Lower leg skin (tissue), 4 donors: ENCODE measurements around the gene P3H3. TPM values are rescaled to one million over a fixed set of nuclear protein-coding genes. Genes with fewer than 3 reads are reported as not detected.

Experiments
- DNase-seq, 2 donors: peaks; one replicate each; pipeline ENCODE4 v3.0.0-alpha.2; 2019; ENCODE audit warnings: low spot score in 2 of 2
- H3K4me3 ChIP-seq: fragments of 200-600 bp; sonication (generic); 2 replicates; pipeline ENCODE4 v1.5.1; 2017; ENCODE audit warnings: mild to moderate bottlenecking, low read depth; ENCODE audit not compliant: poor library complexity, severe bottlenecking
- POLR2A ChIP-seq, 2 donors: fragments of 450-650 bp; IDR thresholded peaks; one replicate each; pipeline ENCODE4 v1.6.1; 2016 to 2017; ENCODE audit warnings: antibody characterized with exemption in 2 of 2, mild to moderate bottlenecking in 1 of 2, moderate library complexity in 1 of 2
- WGBS, 2 donors: methylation state at CpG; one replicate each; pipeline ENCODE4 v1.1.5; 2018; 5-methylcytosine and 5-hydroxymethylcytosine counted together
- intact Hi-C: fragments of 100-400 bp; cut with DNase I; formaldehyde crosslinking; loops from one replicate; pipeline ENCODE4 v1.15.0; 2023; ENCODE audit warnings: low total_unique reads
- total RNA-seq, 4 donors: library from RNA; depleted of rRNA; stranded (reverse); fragments of >200 nt; gene quantifications; one replicate each; pipeline ENCODE4 v1.1.0, GENCODE V29; 2016
- TF ChIP-seq, protein P1 (sequence below), 3 donors: fragments of 450-650 bp; IDR thresholded peaks; one replicate each; pipeline ENCODE4 v1.5.1; 2016; ENCODE audit warnings: antibody characterized with exemption in 3 of 3, mild to moderate bottlenecking in 3 of 3, moderate library complexity in 2 of 3

Gene P3H3
- total RNA-seq, 4 donors from 2014 or later = 8.8 to 18.2 (median 11.8) TPM

DNA sequence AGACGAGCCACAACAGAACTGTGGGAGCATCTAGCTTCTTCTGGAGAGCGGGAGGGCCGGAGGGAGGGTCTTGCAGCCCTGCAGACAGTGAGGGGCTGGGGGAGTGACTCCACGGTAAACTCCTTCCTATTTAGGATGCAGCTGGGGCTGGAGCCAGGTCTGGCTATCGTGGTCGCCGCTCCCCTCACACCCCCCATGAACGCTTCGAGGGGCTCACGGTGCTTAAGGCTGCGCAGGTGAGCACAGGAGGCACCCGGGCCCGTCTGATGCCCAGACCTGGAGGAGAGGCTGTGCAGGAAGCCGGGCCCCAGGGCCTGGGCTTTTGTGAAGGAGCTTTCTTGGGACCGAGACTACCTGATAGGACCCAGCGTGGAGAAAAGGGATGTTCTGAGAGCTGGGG lies 8.6 kb downstream of the P3H3 start:
- DNase-seq = no peak
- no peak overlapping the region for H3K4me3 ChIP-seq
- WGBS, 2 donors = 79 to 86% methylated on average over 9 to 16 of the region's 16 CpGs
- intact Hi-C loops = no loop called here
- TF ChIP-seq POLR2A (IDR thresholded peaks at IDR 0.05) = no peak
- TF ChIP-seq, protein P1, sequence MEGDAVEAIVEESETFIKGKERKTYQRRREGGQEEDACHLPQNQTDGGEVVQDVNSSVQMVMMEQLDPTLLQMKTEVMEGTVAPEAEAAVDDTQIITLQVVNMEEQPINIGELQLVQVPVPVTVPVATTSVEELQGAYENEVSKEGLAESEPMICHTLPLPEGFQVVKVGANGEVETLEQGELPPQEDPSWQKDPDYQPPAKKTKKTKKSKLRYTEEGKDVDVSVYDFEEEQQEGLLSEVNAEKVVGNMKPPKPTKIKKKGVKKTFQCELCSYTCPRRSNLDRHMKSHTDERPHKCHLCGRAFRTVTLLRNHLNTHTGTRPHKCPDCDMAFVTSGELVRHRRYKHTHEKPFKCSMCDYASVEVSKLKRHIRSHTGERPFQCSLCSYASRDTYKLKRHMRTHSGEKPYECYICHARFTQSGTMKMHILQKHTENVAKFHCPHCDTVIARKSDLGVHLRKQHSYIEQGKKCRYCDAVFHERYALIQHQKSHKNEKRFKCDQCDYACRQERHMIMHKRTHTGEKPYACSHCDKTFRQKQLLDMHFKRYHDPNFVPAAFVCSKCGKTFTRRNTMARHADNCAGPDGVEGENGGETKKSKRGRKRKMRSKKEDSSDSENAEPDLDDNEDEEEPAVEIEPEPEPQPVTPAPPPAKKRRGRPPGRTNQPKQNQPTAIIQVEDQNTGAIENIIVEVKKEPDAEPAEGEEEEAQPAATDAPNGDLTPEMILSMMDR (IDR thresholded peaks at IDR 0.05) = no peak

DNA sequence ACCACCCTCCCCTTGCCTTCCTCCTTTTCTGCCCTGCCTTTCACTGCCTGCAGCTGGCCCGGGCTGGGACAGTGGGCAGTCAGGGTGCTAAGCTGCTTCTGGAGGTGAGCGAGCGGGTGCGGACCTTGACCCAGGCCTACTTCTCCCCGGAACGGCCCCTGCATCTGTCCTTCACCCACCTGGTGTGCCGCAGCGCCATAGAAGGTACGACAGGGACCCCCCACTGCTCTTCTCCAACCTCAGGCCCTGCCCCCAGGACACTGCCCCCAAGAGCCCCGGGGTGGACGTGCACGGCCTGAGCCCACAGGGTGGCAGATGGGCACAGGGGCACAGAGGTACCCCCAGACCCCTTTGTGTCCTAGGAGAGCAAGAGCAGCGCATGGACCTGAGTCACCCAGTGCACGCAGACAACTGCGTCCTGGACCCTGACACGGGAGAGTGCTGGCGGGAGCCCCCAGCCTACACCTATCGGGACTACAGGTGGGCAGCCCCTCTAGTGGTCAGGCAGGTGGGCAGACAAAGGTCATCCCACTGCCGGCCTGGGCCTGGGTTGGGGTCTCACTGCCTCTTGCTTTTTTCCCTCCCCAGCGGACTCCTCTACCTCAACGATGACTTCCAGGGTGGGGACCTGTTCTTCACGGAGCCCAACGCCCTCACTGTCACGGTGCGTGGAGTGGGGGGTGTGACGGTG lies 9.3 kb downstream of the P3H3 start:
- intact Hi-C loops = no loop called here
- 90 to 96% methylated on average over 21 to 25 of the region's 26 CpGs for WGBS, 2 donors
- TF ChIP-seq, protein P1 (IDR thresholded peaks at IDR 0.05) = no peak
- TF ChIP-seq POLR2A (IDR thresholded peaks at IDR 0.05) = no peak
- no peak overlapping the region for H3K4me3 ChIP-seq
- no peak for DNase-seq

DNA sequence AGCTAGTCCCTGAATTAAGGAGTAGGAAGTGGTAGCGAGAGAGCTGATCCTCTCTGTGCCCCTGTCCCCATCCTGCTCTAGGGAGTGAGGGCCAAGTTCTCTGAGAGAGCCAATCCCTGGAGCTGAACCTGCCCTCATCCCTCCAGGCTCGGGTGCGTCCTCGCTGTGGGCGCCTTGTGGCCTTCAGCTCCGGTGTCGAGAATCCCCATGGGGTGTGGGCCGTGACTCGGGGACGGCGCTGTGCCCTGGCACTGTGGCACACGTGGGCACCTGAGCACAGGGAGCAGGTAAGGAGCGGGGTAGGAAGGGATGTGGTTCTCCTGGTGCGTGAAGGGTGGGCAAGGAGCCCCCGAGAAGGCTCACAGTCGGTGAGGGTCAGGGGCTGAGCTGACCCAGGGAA lies 10.6 kb downstream of the P3H3 start:
- intact Hi-C loops = no loop called here
- no peak for DNase-seq
- no peak for TF ChIP-seq POLR2A (IDR thresholded peaks at IDR 0.05)
- TF ChIP-seq, protein P1 (IDR thresholded peaks at IDR 0.05) = no peak
- H3K4me3 ChIP-seq = no peak overlapping the region
- WGBS, 2 donors = 86% methylated on average over 15 to 16 of the region's 16 CpGs

DNA sequence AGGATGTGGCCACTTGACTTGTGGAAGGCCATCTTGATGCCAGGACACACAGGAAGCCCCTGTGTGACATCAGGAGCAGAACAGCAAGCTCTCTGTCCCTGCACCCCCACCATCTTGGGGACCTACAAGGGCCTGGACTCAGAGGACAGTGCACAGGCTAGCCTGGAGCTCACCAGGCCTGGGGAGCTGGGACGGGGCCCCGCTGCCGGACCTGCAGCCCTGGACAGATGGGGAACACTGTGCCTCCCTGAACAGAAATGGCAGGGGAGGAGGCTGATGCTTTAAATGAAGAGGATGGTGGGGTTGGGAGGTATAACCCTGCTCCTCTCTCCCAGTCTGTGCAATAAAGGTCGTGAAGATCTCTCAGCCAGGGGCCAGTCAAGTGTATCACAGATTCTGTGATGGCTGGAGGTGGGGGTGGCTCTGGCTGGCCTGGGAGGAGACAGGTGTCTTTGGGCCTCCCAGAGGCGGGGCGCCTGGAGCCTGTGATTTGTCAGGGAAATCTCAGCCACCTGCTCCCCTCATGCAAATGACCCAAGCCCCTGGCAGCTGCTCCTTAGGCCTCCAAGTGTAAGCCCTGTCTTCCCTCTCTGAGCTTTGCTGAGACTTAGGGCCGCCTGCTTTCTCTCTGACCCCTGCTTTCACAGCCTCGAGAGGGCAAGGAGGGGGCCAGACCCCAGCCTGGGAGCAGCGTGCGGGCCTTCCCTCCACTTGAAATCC lies 11.4 kb downstream of the P3H3 start:
- no peak for TF ChIP-seq POLR2A (IDR thresholded peaks at IDR 0.05)
- TF ChIP-seq, protein P1 (IDR thresholded peaks at IDR 0.05) = no peak
- WGBS, 2 donors = 77 to 82% methylated on average over 10 of the region's 10 CpGs
- no peak for DNase-seq
- intact Hi-C loops = no loop called here
- H3K4me3 ChIP-seq = no peak overlapping the region

DNA sequence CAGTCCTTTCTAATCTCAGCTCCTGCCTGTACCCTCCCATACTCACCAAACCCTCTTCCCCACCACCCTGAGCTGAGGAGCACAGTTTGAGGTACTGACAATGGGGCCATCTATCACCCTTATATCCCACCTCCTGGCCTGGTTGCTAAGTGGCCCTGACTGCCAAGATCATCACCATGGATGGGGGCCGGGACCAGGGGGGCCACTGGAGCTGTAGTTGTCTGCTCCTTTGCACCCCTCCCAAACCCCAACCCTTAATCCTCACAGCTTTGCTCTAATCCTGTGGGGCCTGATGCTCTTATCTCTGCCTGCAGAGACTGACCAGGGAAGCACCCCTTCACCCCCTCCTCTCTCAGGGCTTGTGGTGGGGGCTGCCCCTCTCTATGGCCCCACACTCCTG lies 12.1 kb downstream of the P3H3 start:
- H3K4me3 ChIP-seq = no peak overlapping the region
- DNase-seq = no peak
- TF ChIP-seq, protein P1 (IDR thresholded peaks at IDR 0.05) = no peak
- TF ChIP-seq POLR2A (IDR thresholded peaks at IDR 0.05) = no peak
- WGBS, 2 donors = 62 to 93% methylated on average over 1 of the region's 1 CpG
- intact Hi-C loops = no loop called here
